Measurements from ENCODE around the gene RNF166. TPM values are rescaled to one million over a fixed set of nuclear protein-coding genes. Genes with fewer than 3 reads are reported as not detected.
A peak's percentile ranks its signal among the peaks of the same experiment; 100 is the strongest.

RNF166 gene
- total and polyA plus RNA-seq, 2 donors (not counting 1 experiment from before 2014, with no cell fraction given): 6.6 to 9.7 TPM

GRCh38 chr16:88688013-88688778 lies 18.0 kb downstream of the RNF166 start:
- peaks cover 9% of the 10 kb centered on the region for H3K27me3 ChIP-seq (ENCODE audit: control insufficient read depth, insufficient read depth, low read length)
- H3K4me2 ChIP-seq (ENCODE audit: extremely low read depth, insufficient read depth, low read length): no peak overlapping the region
- H3K79me2 ChIP-seq (ENCODE audit: control insufficient read depth, insufficient read depth, low read length): no peaks in the 10 kb centered on the region
- TF ChIP-seq CTCF (conservative IDR thresholded peaks at IDR 0.05 in 1 of 2, IDR thresholded peaks at IDR 0.05 in 1 of 2; ENCODE audit: low read depth in 1 of 2, low read length in 2 of 2) (no peak), EZH2 (IDR thresholded peaks at IDR 0.05; ENCODE audit: low read length, missing control alignments) (no peak)
- no peak overlapping the region for H3K9ac ChIP-seq (ENCODE audit: insufficient read depth, low read length)
- H3K9me3 ChIP-seq (ENCODE audit: control insufficient read depth, insufficient read depth, low read depth, low read length): no peaks in the 10 kb centered on the region
- H3K4me1 ChIP-seq (ENCODE audit: control insufficient read depth, extremely low read depth, insufficient read depth, low read length): peaks cover 10% of the 10 kb centered on the region
- no peaks in the 10 kb centered on the region for H3K36me3 ChIP-seq (ENCODE audit: control insufficient read depth, insufficient read depth, low read length)
- DNase-seq (ENCODE audit: low read depth in 2 of 2): peak in 1 of 2 donors; percentile 20
- H3K27ac ChIP-seq (ENCODE audit: insufficient read depth, low read length): no peak overlapping the region
- H4K20me1 ChIP-seq (ENCODE audit: control insufficient read depth, extremely low read depth, insufficient read depth, low read length): no peaks in the 10 kb centered on the region
- no peak overlapping the region for H2AFZ ChIP-seq (ENCODE audit: low read length)
- H3K4me3 ChIP-seq (replicated peaks in 1 of 4; ENCODE audit: control extremely low read depth in 1 of 4, insufficient read depth in 1 of 4, low read depth in 3 of 4, low read length in 4 of 4): no peak overlapping the region

- Histone ChIP-seq H4K20me1 (ENCODE audit: control insufficient read depth, extremely low read depth, insufficient read depth, low read length) (no peaks in the 10 kb centered on the region), H3K36me3 (ENCODE audit: control insufficient read depth, insufficient read depth, low read length) (no peaks in the 10 kb centered on the region), H3K4me1 (ENCODE audit: control insufficient read depth, extremely low read depth, insufficient read depth, low read length) (peaks cover 10% of the 10 kb centered on the region), H2AFZ (ENCODE audit: low read length) (no peak overlapping the region), H3K79me2 (ENCODE audit: control insufficient read depth, insufficient read depth, low read length) (no peaks in the 10 kb centered on the region), H3K4me3 (replicated peaks in 1 of 4; ENCODE audit: control extremely low read depth in 1 of 4, insufficient read depth in 1 of 4, low read depth in 3 of 4, low read length in 4 of 4) (no peak overlapping the region), H3K27ac (ENCODE audit: insufficient read depth, low read length) (no peak overlapping the region), H3K27me3 (ENCODE audit: control insufficient read depth, insufficient read depth, low read length) (peaks cover 9% of the 10 kb centered on the region), H3K9me3 (ENCODE audit: control insufficient read depth, insufficient read depth, low read depth, low read length) (no peaks in the 10 kb centered on the region), H3K4me2 (ENCODE audit: extremely low read depth, insufficient read depth, low read length) (no peak overlapping the region), H3K9ac (ENCODE audit: insufficient read depth, low read length) (no peak overlapping the region)
- TF ChIP-seq CTCF (conservative IDR thresholded peaks at IDR 0.05 in 1 of 2, IDR thresholded peaks at IDR 0.05 in 1 of 2; ENCODE audit: low read depth in 1 of 2, low read length in 2 of 2): no peak
- DNase-seq (ENCODE audit: low read depth in 2 of 2): no peak
Measured at GRCh38 chr16:88687676-88688012, 18.6 kb downstream of the RNF166 start.

GRCh38 chr16:88687254-88687576 lies 19.0 kb downstream of the RNF166 start:
- DNase-seq (ENCODE audit: low read depth in 2 of 2): no peak
- TF ChIP-seq CTCF (conservative IDR thresholded peaks at IDR 0.05 in 1 of 2, IDR thresholded peaks at IDR 0.05 in 1 of 2; ENCODE audit: low read depth in 1 of 2, low read length in 2 of 2): no peak
- TF ChIP-seq EZH2 (IDR thresholded peaks at IDR 0.05; ENCODE audit: low read length, missing control alignments): no peak

More at GRCh38 chr16:88687254-88687576, 19.0 kb downstream of the RNF166 start:
- H3K4me2 ChIP-seq (ENCODE audit: extremely low read depth, insufficient read depth, low read length): no peak overlapping the region
- no peak overlapping the region for H3K9ac ChIP-seq (ENCODE audit: insufficient read depth, low read length)
- H3K79me2 ChIP-seq (ENCODE audit: control insufficient read depth, insufficient read depth, low read length): no peaks in the 10 kb centered on the region
- H3K36me3 ChIP-seq (ENCODE audit: control insufficient read depth, insufficient read depth, low read length): no peaks in the 10 kb centered on the region
- H4K20me1 ChIP-seq (ENCODE audit: control insufficient read depth, extremely low read depth, insufficient read depth, low read length): no peaks in the 10 kb centered on the region
- no peak overlapping the region for H2AFZ ChIP-seq (ENCODE audit: low read length)
- peaks cover 10% of the 10 kb centered on the region for H3K4me1 ChIP-seq (ENCODE audit: control insufficient read depth, extremely low read depth, insufficient read depth, low read length)
- no peak overlapping the region for H3K27ac ChIP-seq (ENCODE audit: insufficient read depth, low read length)
- peaks cover 9% of the 10 kb centered on the region for H3K27me3 ChIP-seq (ENCODE audit: control insufficient read depth, insufficient read depth, low read length)
- H3K4me3 ChIP-seq (replicated peaks in 1 of 4; ENCODE audit: control extremely low read depth in 1 of 4, insufficient read depth in 1 of 4, low read depth in 3 of 4, low read length in 4 of 4): no peak overlapping the region
- H3K9me3 ChIP-seq (ENCODE audit: control insufficient read depth, insufficient read depth, low read depth, low read length): no peaks in the 10 kb centered on the region
